Stimulated activated CD8-positive, alpha-beta memory T cell treated with anti-CD3 and anti-CD28 coated beads, Interleukin-4, amount 100 ng/mL, for 24 hours (primary cell): ENCODE results near the gene MYADM.

Experiments used
- DNase-seq: peaks from one replicate; pipeline ENCODE4 v3.0.0-alpha.2; 2020; ENCODE audit warnings: low read depth

MYADM gene

DNA sequence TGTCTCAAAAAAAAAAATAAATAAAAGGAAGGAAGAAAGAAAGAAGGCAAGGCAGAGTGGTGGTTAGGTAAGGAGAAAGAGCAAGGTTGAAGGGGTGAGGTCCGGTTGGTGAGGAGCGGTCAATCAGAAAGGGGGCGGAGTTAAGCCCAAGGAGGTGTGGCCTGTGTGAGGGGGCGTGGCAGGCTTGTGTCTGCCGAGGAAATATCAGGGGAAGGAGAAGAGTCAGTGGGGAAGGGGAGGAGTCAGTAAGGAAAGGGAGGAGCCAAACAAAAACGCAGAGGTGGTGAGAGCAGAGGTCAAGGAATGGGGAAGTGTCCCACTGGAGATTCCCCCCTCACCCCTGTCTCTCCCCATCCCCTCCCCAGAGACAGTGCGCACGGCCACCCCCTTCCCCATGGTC lies 47.3 kb downstream of the MYADM start:
- no peak for DNase-seq

DNA sequence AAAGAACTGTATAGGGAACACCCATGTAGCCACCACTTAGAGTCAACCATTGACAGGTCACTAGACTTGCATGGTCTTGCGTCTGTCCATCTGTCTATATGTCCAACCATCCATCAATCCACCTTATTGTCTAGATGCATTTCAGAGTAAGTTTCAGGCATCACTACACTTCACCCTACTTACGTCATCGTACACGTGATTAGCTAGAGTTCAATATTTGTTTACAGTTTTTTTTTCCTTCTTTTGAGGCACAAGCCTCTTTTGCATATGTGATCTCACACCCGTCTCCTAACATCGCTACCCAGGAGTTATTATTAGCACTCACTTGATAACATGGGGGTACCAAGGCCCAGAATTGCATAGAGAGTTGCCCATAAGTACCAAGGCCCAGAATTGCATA lies 48.3 kb downstream of the MYADM start:
- DNase-seq, result no peak

DNA sequence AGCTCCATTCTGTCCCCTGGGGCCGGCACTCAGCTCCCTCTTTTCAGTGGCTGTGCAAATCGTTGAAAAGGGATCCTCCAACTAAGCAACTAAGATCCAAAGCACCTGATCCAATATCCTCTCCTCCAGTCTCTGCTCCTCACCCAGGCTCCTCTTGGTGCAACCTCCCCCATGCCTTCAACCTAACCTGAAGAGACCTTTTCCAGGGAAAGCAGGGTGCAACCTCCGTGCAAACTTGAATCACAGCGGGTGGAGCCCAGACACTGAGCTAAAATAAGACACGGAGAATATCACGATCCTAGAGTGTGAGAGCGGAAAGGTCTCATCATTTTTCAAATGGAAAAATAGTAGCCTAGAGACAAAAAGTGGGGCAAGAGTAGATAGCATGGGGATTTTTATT lies 49.7 kb downstream of the MYADM start:
- DNase-seq, result no peak
